Naive B cell (primary cell): ENCODE results near the gene CIC. TPM values are rescaled to one million over a fixed set of nuclear protein-coding genes. Genes with fewer than 3 reads are reported as not detected.

Source experiments
- ATAC-seq, 2 donors: fragments of 150-1000 bp; cut with Tn5 transposase; 2 replicates each; pipeline ENCODE4 v1.10.0; 2021; ENCODE audit warnings: low read depth in 2 of 2, mild to moderate bottlenecking in 2 of 2, moderate library complexity in 2 of 2
- DNase-seq: peaks from one replicate; pipeline ENCODE4 v3.0.0; 2022
- H3K27ac Mint-ChIP-seq, 6 donors: one replicate each; pipeline ENCODE4 v1.8.0; 2020 to 2022; ENCODE audit warnings: mild to moderate bottlenecking in 6 of 6, mixed read lengths in 6 of 6, moderate library complexity in 5 of 6, inconsistent platforms in 2 of 6
- H3K27me3 Mint-ChIP-seq, 3 donors: one replicate each; pipeline ENCODE4 v1.8.0; 2021 to 2022; ENCODE audit warnings: mixed read lengths in 3 of 3, mild to moderate bottlenecking in 1 of 3
- H3K36me3 Mint-ChIP-seq, 2 donors: one replicate each; pipeline ENCODE4 v1.8.0; 2020 to 2022; ENCODE audit warnings: mixed read lengths in 2 of 2, inconsistent platforms in 1 of 2, mild to moderate bottlenecking in 1 of 2
- H3K4me1 Mint-ChIP-seq, 3 donors: one replicate each; pipeline ENCODE4 v1.8.0; 2020 to 2022; ENCODE audit warnings: mixed read lengths in 3 of 3, inconsistent platforms in 1 of 3, mild to moderate bottlenecking in 1 of 3, moderate library complexity in 1 of 3
- H3K4me3 Mint-ChIP-seq, 8 donors: one replicate each; pipeline ENCODE4 v1.8.0; 2020 to 2022; ENCODE audit warnings: mild to moderate bottlenecking in 8 of 8, mixed read lengths in 8 of 8, moderate library complexity in 8 of 8, inconsistent platforms in 2 of 8
- H3K9me3 Mint-ChIP-seq, 7 donors: one replicate each; pipeline ENCODE4 v1.8.0; 2020 to 2022; ENCODE audit warnings: mixed read lengths in 7 of 7, mild to moderate bottlenecking in 5 of 7, inconsistent platforms in 2 of 7, moderate library complexity in 1 of 7
- polyA plus RNA-seq, 6 donors: library from polyadenylated mRNA; unstranded; fragments of 300-500 nt; fragmentation: Illumina TruSeq; gene quantifications; one replicate each; pipeline ENCODE4 v1.2.3, GENCODE V29; 2021; ENCODE audit warnings: low read depth in 6 of 6

CIC gene
- polyA plus RNA-seq, 6 donors from 2014 or later, result 0.05 to 5.3 (median 2.1) TPM

DNA sequence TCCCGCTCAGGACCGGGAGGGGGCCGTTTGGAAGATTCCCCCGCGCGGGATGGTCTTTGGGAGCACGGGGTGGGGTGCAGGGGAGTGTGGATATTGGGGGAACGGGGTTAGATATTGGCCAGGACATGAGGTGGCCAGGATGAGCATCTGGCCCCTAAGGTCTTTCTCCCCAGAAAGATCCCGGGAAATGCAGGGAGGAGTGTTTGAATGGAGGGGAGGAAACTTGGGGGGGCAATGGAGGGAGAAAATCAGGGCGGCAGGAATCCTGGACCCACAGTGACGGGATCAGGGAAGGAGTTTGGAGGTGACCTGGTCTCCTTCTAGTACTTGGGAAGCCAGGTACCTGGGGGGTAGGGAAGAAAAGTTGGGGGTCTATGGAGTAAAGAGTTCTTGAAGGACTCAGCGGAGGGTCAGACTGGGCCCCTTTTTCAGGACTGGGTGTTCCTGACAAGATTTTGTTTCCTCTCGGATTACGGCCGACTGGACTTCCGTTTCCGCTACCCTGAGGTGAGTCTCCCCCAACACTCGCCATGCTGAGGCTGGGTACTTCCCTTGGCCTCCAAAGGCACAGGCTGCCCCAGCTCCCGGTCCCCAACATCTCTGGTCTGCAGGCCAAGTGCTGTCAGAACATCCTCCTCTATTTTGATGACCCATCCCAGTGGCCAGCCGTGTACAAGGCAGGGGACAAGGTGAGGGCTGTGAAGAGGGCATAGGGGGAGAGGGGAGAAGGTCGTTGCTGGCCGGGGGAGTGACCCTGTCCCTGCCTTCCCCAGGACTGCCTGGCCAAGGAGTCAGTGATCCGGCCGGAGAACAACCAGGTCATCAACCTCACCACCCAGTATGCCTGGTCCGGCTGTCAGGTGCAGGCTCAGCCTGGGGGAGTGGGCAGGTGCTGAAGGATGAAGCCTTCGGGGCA lies 45.0 kb downstream of the CIC start:
- Mint-ChIP-seq H3K4me1 (peaks cover 21 to 24% (median 23%) of the 10 kb centered on the region in 3 donors), H3K4me3 (peak overlapping the region in 7 of 8 donors; percentile 5 to 84 (median 55)), H3K27ac (no peak overlapping the region), H3K27me3 (peaks cover 29 to 62% (median 58%) of the 10 kb centered on the region in 3 donors), H3K9me3 (peaks cover 0 to 2% (median 0%) of the 10 kb centered on the region in 7 donors), H3K36me3 (no peaks in the 10 kb centered on the region)
- ATAC-seq (no peak), DNase-seq (no peak)

DNA sequence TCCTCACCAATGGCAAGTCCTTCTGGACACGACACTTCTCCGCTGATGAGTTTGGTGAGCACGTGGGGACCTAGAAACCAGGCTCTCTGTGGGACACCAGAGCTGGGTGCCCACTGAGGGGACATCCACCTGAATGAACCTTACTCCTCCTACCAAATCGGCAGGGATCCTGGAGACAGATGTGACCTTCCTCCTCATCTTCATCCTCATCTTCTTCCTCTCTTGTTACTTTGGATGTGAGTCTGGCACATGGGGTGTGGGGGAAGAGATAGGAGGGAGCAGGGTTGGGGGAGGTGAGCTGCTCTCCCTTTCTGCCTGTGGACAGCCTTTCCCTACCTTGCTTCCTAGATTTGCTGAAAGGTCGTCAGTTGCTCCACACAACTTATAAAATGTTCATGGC lies 46.0 kb downstream of the CIC start:
- H3K4me3 Mint-ChIP-seq, result peak overlapping the region in 2 of 8 donors; percentile 12 to 65

DNA sequence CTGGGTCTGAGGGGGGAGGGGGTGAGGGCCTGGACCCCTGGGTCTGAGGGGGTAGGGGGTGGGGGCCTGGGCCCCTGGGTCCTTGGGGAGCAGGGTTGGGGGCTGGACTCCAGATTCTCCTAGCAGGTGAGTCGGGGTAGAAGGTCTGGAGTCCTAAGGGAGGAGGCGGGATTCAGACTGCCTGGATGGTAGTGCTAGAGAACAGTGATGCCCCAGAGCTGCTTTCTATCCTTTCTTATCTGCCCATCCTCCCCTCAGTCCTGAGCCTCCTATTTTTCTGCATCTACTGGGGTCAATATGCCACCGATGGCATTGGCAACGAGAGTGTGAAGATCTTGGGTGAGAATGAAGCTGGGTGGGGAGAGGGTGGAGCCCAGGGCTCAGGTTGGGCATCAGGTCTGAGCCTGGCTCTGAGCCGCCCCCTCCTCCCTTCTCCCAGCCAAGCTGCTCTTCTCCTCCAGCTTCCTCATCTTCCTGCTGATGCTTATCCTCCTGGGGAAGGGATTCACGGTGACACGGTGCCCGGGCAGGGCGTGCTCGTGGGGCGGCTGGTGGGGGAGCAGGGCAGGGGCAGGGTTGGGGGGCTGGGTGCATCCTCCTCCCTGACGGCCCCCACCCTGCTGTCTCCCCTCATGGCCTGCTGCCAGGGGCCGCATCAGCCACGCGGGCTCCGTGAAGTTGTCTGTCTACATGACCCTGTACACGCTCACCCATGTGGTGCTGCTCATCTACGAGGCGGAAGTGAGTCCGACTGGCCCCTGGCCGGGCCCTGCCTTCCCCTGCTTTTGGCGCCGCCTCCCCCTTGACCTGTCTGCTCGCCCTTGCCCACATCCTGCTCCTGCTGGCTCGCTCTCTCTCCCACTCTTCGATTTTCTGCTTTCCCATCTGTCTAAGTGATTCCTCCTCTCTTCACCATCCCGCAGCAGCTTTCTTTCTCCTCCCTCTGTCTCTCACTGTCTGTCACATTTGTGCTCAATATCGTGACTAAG lies 47.5 kb downstream of the CIC start:
- ATAC-seq (no peak), DNase-seq (no peak)
- Mint-ChIP-seq H3K36me3 (no peaks in the 10 kb centered on the region), H3K27ac (peak overlapping the region in 1 of 6 donors; percentile 21), H3K27me3 (peaks cover 30 to 47% (median 46%) of the 10 kb centered on the region in 3 donors), H3K9me3 (peaks cover 0 to 2% (median 0%) of the 10 kb centered on the region in 7 donors), H3K4me1 (peaks cover 21 to 24% (median 23%) of the 10 kb centered on the region in 3 donors), H3K4me3 (peak overlapping the region in 3 of 8 donors; percentile 12 to 35 (median 24))

More for the DNA sequence above, 46.0 kb downstream of the CIC start:
- Mint-ChIP-seq H3K9me3 (peaks cover 0 to 2% (median 0%) of the 10 kb centered on the region in 7 donors), H3K27ac (peak overlapping the region in 2 of 6 donors; percentile 5 to 31), H3K4me1 (peaks cover 21 to 24% (median 23%) of the 10 kb centered on the region in 3 donors), H3K27me3 (peaks cover 29 to 61% (median 58%) of the 10 kb centered on the region in 3 donors), H3K36me3 (no peaks in the 10 kb centered on the region)
- DNase-seq, result no peak
- ATAC-seq, result no peak

DNA sequence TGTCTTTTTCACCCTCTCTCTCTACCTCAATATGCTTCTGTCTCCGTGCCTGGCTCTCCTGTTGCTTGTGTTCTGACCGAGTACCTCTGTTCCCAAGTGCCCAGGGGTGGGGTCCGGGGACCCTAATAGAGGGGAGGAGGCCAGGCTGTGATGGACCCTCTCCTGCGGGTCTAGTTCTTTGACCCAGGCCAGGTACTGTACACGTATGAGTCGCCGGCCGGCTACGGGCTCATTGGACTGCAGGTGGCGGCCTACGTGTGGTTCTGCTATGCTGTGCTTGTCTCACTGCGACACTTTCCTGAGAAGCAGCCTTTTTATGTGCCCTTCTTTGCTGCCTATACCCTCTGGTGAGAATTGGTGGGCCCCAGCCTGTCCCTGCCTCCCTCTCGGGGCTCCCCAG lies 48.5 kb downstream of the CIC start:
- DNase-seq, result no peak
- H3K4me1 Mint-ChIP-seq, result peaks cover 21 to 22% (median 21%) of the 10 kb centered on the region in 3 donors
- peaks cover 0 to 2% (median 0%) of the 10 kb centered on the region in 7 donors for H3K9me3 Mint-ChIP-seq
- H3K27me3 Mint-ChIP-seq, result peaks cover 31 to 49% (median 41%) of the 10 kb centered on the region in 3 donors
- H3K4me3 Mint-ChIP-seq, result no peak overlapping the region
- no peak overlapping the region for H3K27ac Mint-ChIP-seq
- H3K36me3 Mint-ChIP-seq, result no peaks in the 10 kb centered on the region
- no peak for ATAC-seq

DNA sequence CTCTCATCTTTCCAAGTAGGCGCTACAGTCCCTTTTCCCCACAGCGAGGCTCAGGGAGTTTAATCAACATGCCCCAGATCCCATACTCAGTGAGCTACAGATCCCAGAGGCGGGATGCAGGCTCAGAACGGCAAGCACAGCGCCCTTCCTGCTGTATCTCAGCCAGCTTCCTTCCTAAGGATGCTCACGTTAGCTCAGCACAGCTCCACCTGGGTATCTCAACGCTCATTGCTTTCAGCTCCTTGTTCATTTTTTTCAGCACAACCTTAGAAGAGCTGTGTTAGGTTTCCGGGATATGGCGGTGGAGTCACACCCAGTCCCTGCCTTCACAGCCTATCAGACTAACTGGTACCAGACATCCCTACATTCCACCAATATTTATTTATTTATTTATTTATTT lies 53.3 kb downstream of the CIC start:
- Mint-ChIP-seq H3K4me1 (peaks cover 8 to 25% (median 23%) of the 10 kb centered on the region in 3 donors), H3K36me3 (peaks cover 4 to 6% of the 10 kb centered on the region in 2 donors), H3K9me3 (no peaks in the 10 kb centered on the region), H3K4me3 (peak overlapping the region in 3 of 8 donors; percentile 4 to 33 (median 29)), H3K27me3 (peaks cover 16 to 19% (median 17%) of the 10 kb centered on the region in 3 donors), H3K27ac (no peak overlapping the region)
- ATAC-seq (no peak), DNase-seq (no peak)

DNA sequence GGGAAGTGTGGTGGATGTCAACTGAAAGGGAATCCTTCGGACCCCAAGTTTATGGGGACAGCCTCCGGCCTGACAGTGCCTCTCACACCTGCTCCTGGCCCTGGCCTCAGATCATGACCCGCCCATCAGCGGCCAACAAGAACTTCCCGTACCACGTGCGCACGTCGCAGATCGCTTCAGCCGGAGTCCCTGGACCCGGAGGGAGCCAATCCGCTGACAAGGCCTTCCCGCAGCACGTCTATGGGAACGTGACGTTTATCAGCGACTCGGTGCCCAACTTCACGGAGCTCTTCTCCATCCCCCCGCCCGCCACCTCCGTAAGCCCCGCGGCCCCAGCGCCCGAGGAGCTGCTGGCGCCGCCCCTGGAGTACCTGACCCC lies 54.4 kb downstream of the CIC start:
- no peak overlapping the region for H3K27ac Mint-ChIP-seq
- peaks cover 18 to 37% (median 34%) of the 10 kb centered on the region in 3 donors for H3K4me1 Mint-ChIP-seq
- no peak for DNase-seq
- peak overlapping the region; percentile 38 to 75 (median 70) for H3K4me3 Mint-ChIP-seq
- ATAC-seq, result no peak
- H3K27me3 Mint-ChIP-seq, result peaks cover 15 to 18% (median 16%) of the 10 kb centered on the region in 3 donors
- H3K36me3 Mint-ChIP-seq, result peaks cover 4 to 6% of the 10 kb centered on the region in 2 donors
- no peaks in the 10 kb centered on the region for H3K9me3 Mint-ChIP-seq

DNA sequence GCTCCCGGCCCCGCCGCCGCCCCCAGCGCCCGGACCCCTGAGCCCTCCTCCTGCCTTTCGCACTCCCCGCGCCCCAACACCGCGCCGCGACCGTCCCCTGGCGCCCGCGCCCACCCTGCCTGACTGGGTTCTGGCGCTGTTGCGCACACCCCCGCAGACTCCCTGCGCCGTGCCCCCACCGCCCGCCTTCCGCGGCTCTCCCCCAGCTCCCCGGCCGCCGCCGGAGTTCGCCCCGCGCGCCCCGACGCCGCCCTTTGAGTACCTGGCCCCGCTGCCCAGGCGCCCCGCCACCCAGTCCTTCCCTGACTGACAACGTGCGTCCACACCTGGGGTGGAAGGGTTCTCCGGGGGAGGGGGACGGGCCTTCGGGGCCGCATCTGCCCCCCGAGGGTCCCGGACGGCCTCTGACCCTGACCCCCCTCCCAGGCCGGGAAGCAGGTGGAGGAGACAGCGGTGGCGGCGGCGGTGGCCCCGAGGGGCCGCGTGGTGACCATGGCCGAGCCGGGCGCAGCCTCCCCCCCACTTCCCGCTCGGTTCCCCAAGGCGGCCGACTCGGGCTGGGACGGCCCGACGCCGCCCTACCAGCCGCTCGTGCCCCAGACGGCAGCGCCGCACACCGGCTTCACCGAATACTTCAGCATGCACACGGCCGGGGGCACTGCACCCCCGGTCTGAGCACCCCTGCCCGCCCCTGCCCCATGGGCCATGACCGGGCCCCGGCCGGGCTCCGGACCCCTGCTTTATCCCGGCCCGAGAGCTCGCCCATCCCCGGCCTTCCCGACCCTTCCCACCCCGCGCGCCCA lies 55.0 kb downstream of the CIC start:
- DNase-seq (peak; percentile 25), ATAC-seq (no peak)
- H3K36me3 Mint-ChIP-seq, result peaks cover 4 to 6% of the 10 kb centered on the region in 2 donors
- peaks cover 15 to 18% (median 16%) of the 10 kb centered on the region in 3 donors for H3K27me3 Mint-ChIP-seq
- H3K27ac Mint-ChIP-seq, result no peak overlapping the region
- H3K4me3 Mint-ChIP-seq, result peak overlapping the region in 5 of 8 donors; percentile 51 to 98 (median 93)
- H3K4me1 Mint-ChIP-seq, result peaks cover 23 to 43% (median 34%) of the 10 kb centered on the region in 3 donors
- no peaks in the 10 kb centered on the region for H3K9me3 Mint-ChIP-seq

DNA sequence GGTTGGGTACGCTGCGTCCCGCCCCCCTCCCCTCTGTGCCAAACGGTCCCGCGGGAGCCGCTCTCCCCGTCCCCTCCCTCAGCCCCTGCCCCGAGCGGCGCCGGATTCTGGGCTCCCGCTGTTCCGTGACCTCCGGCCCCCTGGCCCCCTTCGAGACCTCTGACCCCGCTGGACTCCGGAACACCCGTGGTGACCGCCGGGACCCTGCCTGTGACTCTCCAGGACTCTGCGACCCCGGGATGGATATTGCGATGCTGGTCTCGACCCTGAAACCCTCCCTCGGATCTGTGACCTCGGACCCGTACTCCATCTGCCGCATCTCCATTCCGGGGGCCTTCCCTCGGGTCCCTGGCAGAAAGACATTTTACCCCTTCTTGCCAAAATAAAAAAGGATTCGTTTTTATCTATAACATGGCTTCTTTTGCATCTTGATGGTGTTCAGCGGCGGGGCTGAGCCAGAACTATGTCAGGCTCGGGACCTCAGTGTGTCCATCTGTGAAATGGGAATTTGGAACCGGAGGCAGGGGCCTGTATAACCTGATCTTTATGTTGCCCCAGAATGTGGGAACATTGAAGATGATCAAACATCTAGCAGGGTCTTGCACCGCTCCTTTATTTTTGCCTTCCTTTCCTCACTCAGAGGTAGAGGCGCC lies 55.7 kb downstream of the CIC start:
- peaks cover 4 to 6% of the 10 kb centered on the region in 2 donors for H3K36me3 Mint-ChIP-seq
- H3K4me3 Mint-ChIP-seq, result peak overlapping the region; percentile 90 to 98 (median 96)
- no peak for DNase-seq
- peaks cover 24 to 46% (median 37%) of the 10 kb centered on the region in 3 donors for H3K4me1 Mint-ChIP-seq
- no peak for ATAC-seq
- H3K9me3 Mint-ChIP-seq, result no peaks in the 10 kb centered on the region
- H3K27me3 Mint-ChIP-seq, result peaks cover 15 to 18% (median 16%) of the 10 kb centered on the region in 3 donors
- H3K27ac Mint-ChIP-seq, result peak overlapping the region in 5 of 6 donors; percentile 58 to 91 (median 81)

DNA sequence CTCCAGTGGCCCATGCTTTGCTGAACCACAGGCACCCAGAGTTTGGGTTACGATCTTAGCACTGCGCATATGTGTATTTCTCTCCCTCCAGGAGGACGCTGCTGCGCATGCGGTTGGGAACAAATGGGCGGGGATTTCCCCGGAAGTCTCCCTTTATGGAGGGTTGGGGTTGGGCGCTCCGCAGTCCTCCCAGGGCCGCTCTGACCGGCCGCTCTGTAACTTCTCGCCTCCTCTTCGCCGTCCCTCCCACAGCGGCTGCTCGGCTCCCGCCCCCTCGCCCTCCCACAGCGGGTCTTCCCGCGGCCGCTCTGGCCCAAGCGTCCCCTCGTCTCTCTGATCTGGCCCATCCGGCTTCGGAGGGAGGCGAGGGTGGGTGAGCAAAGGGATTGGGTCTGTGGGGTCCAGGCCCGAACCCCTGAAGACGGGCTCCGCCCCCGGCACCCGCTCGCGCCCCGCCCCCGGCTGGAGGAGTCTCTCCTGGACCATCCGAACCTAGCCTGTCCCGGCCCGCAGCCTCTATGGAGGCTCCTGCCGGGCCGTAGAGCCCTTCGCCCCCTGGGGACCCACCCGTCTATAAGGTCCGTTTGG lies 56.4 kb downstream of the CIC start, which contains the start of gene MEGF8:
MEGF8 (plus strand) TSS at position 328 of the 588 bp plus-strand sequence. CDS start 609 bp downstream, outside the sequence.
- Mint-ChIP-seq H3K9me3 (no peaks in the 10 kb centered on the region), H3K27me3 (peaks cover 15 to 18% (median 16%) of the 10 kb centered on the region in 3 donors), H3K4me3 (peak within 1 kb of the TSS; percentile 90 to 98 (median 96)), H3K27ac (peak within 1 kb of the TSS; percentile 58 to 91 (median 82)), H3K36me3 (peaks cover 4 to 6% of the 10 kb centered on the region in 2 donors), H3K4me1 (peaks cover 25 to 51% (median 41%) of the 10 kb centered on the region in 3 donors)
- DNase-seq, result peak; percentile 97
- peak; percentile 87 to 89 for ATAC-seq

DNA sequence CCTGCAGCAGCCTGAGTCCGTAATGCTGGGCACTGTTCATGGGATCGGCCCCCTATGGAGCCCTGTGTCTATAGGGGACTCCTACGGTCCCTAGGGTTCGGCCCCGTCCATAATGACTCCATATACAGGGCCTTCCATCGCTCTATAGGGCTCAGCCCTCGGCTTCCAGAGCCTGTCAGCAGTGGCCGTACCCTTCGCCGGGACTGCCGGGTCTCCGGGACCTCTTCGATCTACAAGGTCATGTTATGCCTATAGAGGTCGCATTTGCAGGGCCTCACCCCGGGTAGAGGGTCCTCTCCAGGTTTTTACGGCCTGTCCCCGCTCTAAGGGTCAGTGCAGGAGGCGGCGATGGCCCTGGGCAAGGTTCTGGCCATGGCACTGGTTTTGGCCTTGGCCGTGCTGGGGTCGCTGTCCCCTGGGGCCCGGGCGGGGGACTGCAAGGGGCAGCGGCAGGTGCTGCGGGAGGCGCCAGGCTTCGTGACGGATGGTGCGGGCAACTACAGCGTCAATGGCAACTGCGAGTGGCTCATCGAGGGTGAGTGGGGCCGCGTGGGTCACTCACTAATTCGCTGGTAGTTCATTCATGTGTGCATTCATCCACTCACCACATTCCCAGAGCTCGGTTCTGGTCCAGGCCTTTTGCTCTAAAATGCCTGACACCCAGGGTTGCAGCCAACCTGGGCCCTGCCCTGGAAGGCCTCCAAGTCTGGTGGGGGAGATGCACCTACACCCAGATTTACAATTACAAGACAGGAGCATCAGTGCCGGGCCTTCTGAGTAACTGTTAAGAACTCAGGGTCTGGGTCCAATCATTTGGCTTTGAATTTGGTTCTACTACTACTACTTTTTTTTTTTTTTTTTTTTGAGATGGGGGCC lies 57.1 kb downstream of the CIC start:
- peak overlapping the region in 5 of 6 donors; percentile 58 to 88 (median 81) for H3K27ac Mint-ChIP-seq
- no peaks in the 10 kb centered on the region for H3K9me3 Mint-ChIP-seq
- peak overlapping the region; percentile 90 to 98 (median 96) for H3K4me3 Mint-ChIP-seq
- DNase-seq (peak; percentile 35), ATAC-seq (peak; percentile 22)
- peaks cover 4 to 6% of the 10 kb centered on the region in 2 donors for H3K36me3 Mint-ChIP-seq
- peaks cover 15 to 18% (median 16%) of the 10 kb centered on the region in 3 donors for H3K27me3 Mint-ChIP-seq
- H3K4me1 Mint-ChIP-seq, result peaks cover 29 to 55% (median 47%) of the 10 kb centered on the region in 3 donors
